GM18873 (cell line): ENCODE measurements around the gene FAM114A1.
"Not testable (repeated sequence)": the region's sequence is repeated elsewhere in the genome, so short reads cannot be mapped to it uniquely, and the experiment has no call there.

ENCODE experiments used
- ATAC-seq: cut with Tn5 transposase; IDR thresholded peaks from one replicate; pipeline ENCODE4 v1.9.1; 2021; ENCODE audit warnings: mild to moderate bottlenecking, moderate library complexity, moderate number of reproducible peaks; ENCODE audit not compliant: unreplicated experiment, low FRiP score

FAM114A1 gene

DNA sequence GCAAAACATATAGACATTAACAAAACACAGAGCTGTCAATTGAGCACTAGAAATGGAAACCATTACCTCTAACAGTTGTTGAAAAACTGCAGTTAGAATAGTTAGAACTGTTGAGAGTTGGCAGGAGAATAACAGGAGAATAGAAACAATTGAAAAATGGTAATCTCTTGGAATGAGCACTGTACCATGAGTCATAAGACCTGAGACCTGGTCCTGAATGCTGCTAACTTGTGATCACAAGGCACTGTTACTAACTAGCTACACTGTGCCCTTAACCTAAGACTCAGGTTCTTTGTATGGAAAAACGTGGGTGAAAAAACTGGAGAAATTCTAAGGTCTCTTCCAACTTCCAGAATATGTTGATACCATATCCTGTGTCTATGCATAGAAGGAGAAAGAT is 29.3 kb downstream of the FAM114A1 start:
- ATAC-seq: no peak

DNA sequence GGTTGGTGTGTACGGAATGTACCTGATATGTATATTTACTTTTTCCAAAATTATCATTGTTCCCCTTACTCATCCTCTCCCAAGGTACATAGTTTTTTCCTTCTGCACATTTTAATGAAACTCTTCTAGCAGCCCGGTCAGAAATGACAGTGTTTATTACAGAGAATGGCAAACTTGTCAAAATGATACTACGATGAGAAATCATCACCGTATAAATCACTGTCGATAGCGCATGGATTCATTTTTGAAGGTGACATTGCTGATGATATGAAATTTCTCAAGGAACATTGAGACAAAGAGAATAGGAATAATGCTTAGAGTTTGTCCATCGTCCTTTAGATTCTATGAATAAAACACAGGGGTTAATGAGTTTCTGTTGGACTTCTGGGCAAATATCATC is 30.6 kb downstream of the FAM114A1 start:
- ATAC-seq: no peak

DNA sequence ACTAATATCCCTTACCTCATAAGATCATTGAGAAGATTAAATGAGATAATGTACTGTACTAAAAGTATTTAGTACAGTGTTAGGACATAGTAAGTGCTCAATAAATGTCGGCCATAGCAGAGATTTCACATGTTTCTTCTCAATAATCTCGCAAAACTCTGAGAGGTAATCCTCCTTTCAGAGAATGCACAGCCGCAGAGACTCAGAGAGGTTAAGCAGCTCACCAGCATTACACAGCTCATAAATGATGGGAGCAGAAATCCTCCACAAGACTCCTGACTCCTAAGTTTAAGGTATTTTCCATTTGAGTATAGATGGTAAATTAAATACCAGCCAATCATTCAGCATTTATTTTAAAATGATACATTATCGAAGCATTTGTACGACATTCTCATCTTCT is 34.6 kb downstream of the FAM114A1 start:
- ATAC-seq: no peak

DNA sequence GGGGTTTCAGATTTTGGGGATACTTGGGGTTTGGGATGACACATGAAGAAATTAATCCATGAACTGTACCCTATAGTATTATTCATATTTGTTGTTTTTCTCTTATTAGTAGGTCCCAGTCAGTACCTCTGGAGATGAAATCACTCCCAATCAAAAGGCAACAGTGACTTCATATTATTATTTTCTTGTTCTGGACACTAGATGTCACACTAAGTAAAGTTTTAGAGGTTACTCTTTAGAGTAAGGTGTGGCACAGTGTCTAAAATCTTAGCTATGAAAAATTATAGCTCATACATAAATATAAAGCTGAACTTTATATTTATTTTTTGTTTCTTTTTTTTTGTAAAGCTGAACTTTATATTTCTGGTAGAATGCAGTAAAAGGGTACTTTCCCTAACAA is 35.1 kb downstream of the FAM114A1 start:
- no peak for ATAC-seq

GRCh38 chr4:38904090-38904666 is 36.6 kb downstream of the FAM114A1 start:
- no peak for ATAC-seq

DNA sequence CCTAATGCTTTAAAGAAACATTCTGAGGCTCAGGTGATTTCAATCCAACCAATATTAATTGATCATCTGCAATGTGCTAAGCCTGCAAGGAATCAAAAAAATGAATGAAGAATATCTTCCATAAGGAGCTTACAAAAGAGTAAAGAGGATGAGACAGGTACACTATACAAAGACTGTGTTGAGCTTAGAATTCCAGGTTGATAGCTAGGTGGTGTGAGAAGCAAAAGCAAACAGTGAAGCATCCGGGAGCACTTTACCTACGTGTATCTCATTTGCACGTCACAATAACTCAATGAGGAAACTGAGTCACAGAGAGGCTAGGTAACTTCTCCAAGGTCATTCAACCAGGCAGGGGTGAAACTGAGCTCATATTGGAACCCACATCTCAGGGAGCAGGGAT is 37.1 kb downstream of the FAM114A1 start:
- ATAC-seq: no peak

DNA sequence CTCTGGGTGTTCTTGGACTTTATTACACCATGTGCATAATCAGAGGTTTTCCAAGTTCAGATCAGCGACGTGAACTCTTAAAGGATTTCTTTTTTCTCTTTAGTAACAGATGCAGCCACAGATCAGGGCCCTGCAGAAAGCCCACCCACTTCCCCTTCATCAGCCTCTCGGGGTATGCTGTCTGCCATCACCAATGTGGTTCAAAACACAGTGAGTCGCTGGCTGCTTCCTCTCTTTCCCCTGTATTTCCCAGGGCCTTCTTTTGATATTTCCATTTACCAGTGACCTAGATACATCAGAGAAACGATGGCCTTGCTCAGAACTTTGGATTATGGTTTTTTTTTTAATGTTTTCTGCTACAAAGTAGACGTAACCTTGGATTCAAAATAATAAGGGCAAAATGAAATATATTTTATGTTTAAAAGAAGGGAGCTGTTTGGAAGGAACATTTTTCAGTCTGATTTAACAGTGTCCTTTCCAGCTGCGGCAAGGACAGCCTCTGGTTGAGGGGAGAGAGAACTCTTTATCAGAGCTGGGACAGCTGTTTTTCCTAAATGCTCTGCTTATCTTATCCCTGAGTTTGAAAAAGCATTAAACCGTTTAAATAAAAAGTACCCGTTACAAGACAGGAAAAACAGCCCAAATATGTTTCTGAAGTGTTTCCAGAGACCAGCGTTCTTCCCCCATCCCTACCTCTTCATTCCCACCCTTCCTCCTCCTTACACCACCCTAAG is 38.2 kb downstream of the FAM114A1 start:
- no peak for ATAC-seq

- no peak for ATAC-seq
These were observed 40.2 kb downstream of the FAM114A1 start for GRCh38 chr4:38907696-38908270.

DNA sequence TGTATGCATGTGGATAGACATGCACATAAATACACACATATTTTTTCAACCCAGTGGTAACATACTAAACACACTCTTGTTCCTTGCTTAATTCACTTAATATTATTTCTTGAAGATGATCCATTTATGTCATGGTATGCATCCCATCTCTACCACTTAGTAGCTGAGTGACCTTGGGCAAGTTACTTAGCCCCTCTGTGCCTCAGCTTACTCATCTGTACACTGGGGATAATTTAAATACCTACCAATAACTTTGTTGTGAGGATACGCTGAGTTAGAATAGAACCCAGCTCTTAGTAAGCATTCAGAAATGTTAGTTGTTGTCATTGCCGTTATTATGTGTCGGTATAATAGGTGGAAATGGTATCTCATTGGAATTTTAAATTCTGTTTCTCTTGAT is 41.4 kb downstream of the FAM114A1 start:
- ATAC-seq: no peak

- ATAC-seq: no peak
These were observed 43.7 kb downstream of the FAM114A1 start for GRCh38 chr4:38911257-38911656.

DNA sequence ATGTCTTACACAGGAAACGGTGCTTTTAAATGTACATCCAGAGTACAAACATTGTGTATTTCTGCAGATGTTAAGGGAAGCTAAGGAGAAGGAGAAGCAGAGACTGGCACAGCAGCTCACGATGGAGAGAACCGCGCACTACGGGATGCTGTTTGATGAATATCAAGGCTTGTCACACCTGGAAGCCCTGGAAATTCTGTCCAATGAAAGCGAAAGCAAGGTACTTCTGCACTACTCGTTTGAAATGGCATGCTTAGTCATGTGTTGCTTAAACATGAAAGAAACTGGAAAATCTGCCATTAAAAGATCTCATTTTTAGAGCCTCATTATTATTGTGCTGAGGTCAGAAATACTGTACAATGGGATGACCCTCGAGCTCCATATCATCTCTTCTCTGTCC is 47.2 kb downstream of the FAM114A1 start:
- no peak for ATAC-seq

- not testable (repeated sequence) for ATAC-seq
These were observed 48.7 kb downstream of the FAM114A1 start for GRCh38 chr4:38916267-38916666.

GRCh38 chr4:38917481-38918025 is 49.9 kb downstream of the FAM114A1 start:
- ATAC-seq: no peak

- ATAC-seq: no peak
These were observed 51.9 kb downstream of the FAM114A1 start for GRCh38 chr4:38919494-38919893.

DNA sequence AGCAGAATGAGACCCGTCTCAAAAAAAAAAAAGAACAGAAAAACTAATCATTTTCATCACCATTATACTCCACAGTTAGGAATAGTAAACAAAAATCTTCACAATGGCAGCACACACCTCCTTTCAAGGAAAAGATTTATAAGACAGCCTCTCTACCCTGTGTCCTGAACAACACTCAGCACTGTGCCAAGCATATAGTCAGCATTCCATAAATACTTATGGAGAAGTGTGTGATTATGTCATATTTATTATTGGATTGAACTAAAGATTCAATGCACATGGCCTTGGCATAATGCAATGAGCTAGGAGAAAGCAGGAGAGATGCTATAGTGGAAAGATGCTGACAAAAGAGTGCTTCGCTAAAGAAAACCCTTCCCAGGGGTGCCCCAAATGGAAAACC is 52.6 kb downstream of the FAM114A1 start:
- ATAC-seq: no peak

- ATAC-seq: no peak
These were observed 53.1 kb downstream of the FAM114A1 start for GRCh38 chr4:38920677-38921076.

DNA sequence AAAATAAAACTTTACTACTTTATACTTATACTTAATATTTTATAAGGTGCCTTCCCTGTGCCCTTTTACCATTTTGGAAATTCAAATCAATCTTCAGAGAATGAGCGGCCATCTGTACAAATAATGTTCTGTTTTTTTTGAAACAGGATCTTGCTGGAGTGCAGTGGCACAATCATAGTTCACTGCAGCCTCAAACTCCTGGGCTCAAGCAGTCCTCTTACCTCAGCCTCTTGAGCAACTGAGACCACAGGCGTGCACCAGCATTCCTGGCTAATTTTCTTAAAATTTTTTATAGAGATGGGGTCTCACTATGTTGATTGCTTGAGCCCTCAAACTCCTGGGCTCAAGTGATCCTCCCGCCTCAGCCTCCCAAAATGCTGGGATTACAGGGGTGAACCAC is 53.5 kb downstream of the FAM114A1 start:
- ATAC-seq: no peak

DNA sequence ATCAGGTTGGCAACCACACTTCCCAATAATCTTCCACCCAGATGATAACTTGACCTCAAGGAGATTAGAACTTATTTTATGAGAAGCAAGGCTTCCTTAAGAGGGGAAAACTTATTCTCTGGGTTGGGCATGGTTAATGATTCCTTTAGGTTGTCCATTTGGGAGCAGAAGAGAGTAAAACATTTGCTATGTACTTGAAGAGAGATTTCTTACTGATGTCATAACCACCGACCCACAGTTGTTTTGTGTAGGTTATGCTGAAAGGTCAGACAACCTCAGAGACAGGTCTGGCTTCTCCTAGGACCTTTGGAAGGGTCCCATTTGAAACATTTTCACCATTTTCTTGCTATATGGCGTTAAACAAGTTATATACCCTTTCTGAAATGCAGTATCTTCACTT is 56.1 kb downstream of the FAM114A1 start:
- no peak for ATAC-seq

DNA sequence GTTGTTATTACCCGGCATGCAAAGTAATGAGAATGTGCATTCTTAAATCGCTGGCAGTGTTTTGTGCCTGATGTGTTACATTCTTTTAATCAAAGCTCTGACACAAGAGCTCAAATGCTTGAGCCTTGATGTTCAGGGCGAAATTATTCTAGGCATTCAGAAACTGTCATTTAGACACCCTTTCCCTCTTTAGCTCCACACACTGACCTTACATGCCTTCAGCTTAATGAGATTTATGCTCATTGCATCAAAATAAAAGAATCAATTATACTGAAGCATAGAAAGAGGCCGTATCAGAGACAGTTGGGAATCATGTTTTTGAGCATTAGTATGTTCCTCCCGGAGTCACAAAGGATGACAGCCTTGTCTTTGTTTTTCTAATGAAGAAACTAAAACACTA is 56.7 kb downstream of the FAM114A1 start:
- ATAC-seq: no peak

GRCh38 chr4:38925492-38926413 is 58.1 kb downstream of the FAM114A1 start:
- ATAC-seq: no peak

DNA sequence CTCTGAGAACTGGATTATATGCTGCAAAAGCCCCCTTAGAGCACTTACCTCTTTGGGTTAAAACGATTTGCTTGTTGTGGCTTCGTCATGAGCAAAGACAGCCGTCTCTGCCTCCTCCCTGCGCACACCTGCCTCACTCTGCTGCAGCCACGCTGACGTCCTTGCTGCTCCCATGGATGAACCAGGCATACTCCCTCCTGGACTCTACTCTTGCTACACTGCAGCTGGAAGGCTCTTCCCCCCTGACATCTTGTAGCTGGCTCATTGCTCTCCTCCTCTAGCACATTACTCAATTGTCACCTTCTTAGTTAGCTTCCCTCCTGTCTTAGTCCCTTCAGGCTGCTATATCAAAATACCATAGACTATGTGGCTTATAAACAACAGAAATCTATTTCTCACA is 59.3 kb downstream of the FAM114A1 start:
- ATAC-seq: no peak
